H9 (cell line): ENCODE measurements around the gene USP6NL. TPM values are rescaled to one million over a fixed set of nuclear protein-coding genes. Genes with fewer than 3 reads are reported as not detected.
A peak's percentile ranks its signal among the peaks of the same experiment; 100 is the strongest.

Experiments used
- DNase-seq: peaks from one replicate; pipeline ENCODE4 v3.0.0-alpha.2; 2017
- H2AFZ ChIP-seq: one replicate; pipeline ENCODE4 v1.6.1; 2013; ENCODE audit warnings: mild to moderate bottlenecking, low read length, control low read depth, moderate library complexity
- H2AK5ac ChIP-seq: 2 replicates; pipeline ENCODE4 v1.6.1; 2013; ENCODE audit warnings: low read length, control low read depth, mixed read lengths; ENCODE audit not compliant: insufficient read length
- H2BK120ac ChIP-seq: one replicate; pipeline ENCODE4 v1.6.1; 2013; ENCODE audit warnings: low read depth, mild to moderate bottlenecking, low read length, control low read depth, inconsistent platforms; ENCODE audit not compliant: poor library complexity, severe bottlenecking
- H2BK12ac ChIP-seq: 2 replicates; pipeline ENCODE4 v1.6.1; 2013; ENCODE audit warnings: low read length, control low read depth, mixed read lengths, low read depth; ENCODE audit not compliant: insufficient read length
- H2BK15ac ChIP-seq: 2 replicates; pipeline ENCODE4 v1.6.1; 2013; ENCODE audit warnings: low read depth, low read length, control low read depth
- H2BK20ac ChIP-seq: one replicate; pipeline ENCODE4 v1.6.1; 2013; ENCODE audit warnings: low read depth, mild to moderate bottlenecking, low read length, control low read depth, inconsistent platforms; ENCODE audit not compliant: poor library complexity, severe bottlenecking
- H2BK5ac ChIP-seq: 2 replicates; pipeline ENCODE4 v1.6.1; 2013; ENCODE audit warnings: low read length, control low read depth, mixed read lengths; ENCODE audit not compliant: insufficient read length
- H3K14ac ChIP-seq: 2 replicates; pipeline ENCODE4 v1.6.1; 2013; ENCODE audit warnings: low read length, control low read depth; ENCODE audit not compliant: insufficient read depth
- H3K18ac ChIP-seq: 2 replicates; pipeline ENCODE4 v1.6.1; 2013; ENCODE audit warnings: low read depth, mild to moderate bottlenecking, mixed read lengths, low read length, control low read depth; ENCODE audit not compliant: insufficient read length
- H3K23ac ChIP-seq: 2 replicates; pipeline ENCODE4 v1.6.1; 2013; ENCODE audit warnings: low read length, control low read depth, mixed read lengths, low read depth; ENCODE audit not compliant: insufficient read length
- H3K23me2 ChIP-seq: 2 replicates; pipeline ENCODE4 v1.6.1; 2013; ENCODE audit warnings: low read depth, mild to moderate bottlenecking, mixed read lengths, low read length, control low read depth; ENCODE audit not compliant: insufficient read length, poor library complexity, severe bottlenecking
- H3K27ac ChIP-seq: 2 replicates; pipeline ENCODE4 v1.5.1; 2013; ENCODE audit warnings: low read length, control low read depth, mixed read lengths, low read depth; ENCODE audit not compliant: insufficient read length
- H3K27me3 ChIP-seq: 2 replicates; pipeline ENCODE4 v1.6.1; 2013; ENCODE audit warnings: low read length, control low read depth, inconsistent platforms; ENCODE audit not compliant: insufficient read depth
- H3K4ac ChIP-seq: 2 replicates; pipeline ENCODE4 v1.6.1; 2013; ENCODE audit warnings: low read depth, mild to moderate bottlenecking, control low read depth, inconsistent platforms, low read length, moderate library complexity
- H3K4me1 ChIP-seq: 2 replicates; pipeline ENCODE4 v1.6.1; 2013; ENCODE audit warnings: low read length, control low read depth, inconsistent platforms; ENCODE audit not compliant: insufficient read depth
- H3K4me2 ChIP-seq: 2 replicates; pipeline ENCODE4 v1.6.1; 2013; ENCODE audit warnings: low read length, control low read depth, mixed read lengths; ENCODE audit not compliant: insufficient read length, insufficient read depth
- H3K56ac ChIP-seq: 2 replicates; pipeline ENCODE4 v1.6.1; 2013; ENCODE audit warnings: low read depth, mild to moderate bottlenecking, mixed read lengths, low read length, control low read depth; ENCODE audit not compliant: insufficient read length
- H3K79me1 ChIP-seq: 2 replicates; pipeline ENCODE4 v1.6.1; 2013; ENCODE audit warnings: low read depth, mild to moderate bottlenecking, moderate library complexity, low read length, control low read depth, inconsistent platforms; ENCODE audit not compliant: insufficient read depth, poor library complexity, severe bottlenecking
- H3K79me2 ChIP-seq: 2 replicates; pipeline ENCODE4 v1.6.1; 2013; ENCODE audit warnings: low read length, control low read depth, inconsistent platforms; ENCODE audit not compliant: insufficient read depth
- H3K9ac ChIP-seq: 2 replicates; pipeline ENCODE4 v1.6.1; 2013; ENCODE audit warnings: low read length, control low read depth, mixed read lengths; ENCODE audit not compliant: insufficient read length; ENCODE audit errors: extremely low read depth
- H3K9me3 ChIP-seq: one replicate; pipeline ENCODE4 v1.6.1; 2013; ENCODE audit warnings: low read depth, low read length, inconsistent platforms; ENCODE audit not compliant: control insufficient read depth
- H3T11ph ChIP-seq: one replicate; pipeline ENCODE4 v1.6.1; 2013; ENCODE audit warnings: mild to moderate bottlenecking, low read length, control low read depth, inconsistent platforms
- H4K20me1 ChIP-seq: one replicate; pipeline ENCODE4 v1.6.1; 2013; ENCODE audit not compliant: control insufficient read depth, insufficient read length, insufficient read depth
- H4K5ac ChIP-seq: 2 replicates; pipeline ENCODE4 v1.6.1; 2013; ENCODE audit warnings: low read depth, mild to moderate bottlenecking, mixed read lengths, low read length, control low read depth; ENCODE audit not compliant: insufficient read length
- H4K8ac ChIP-seq: replicated peaks from 2 replicates; pipeline ENCODE4 v1.6.1; 2013; ENCODE audit warnings: low read length, control low read depth, mixed read lengths, low read depth; ENCODE audit not compliant: insufficient read length
- H4K91ac ChIP-seq: 2 replicates; pipeline ENCODE4 v1.6.1; 2013; ENCODE audit warnings: low read depth, mild to moderate bottlenecking, moderate library complexity, mixed read lengths, low read length, control low read depth; ENCODE audit not compliant: insufficient read length
- H3K27ac Mint-ChIP-seq, 3 experiments: 2 replicates in 2 of 3; 3 replicates in 1 of 3; pipeline ENCODE4 v1.8.0; 2020 to 2021; ENCODE audit warnings: mixed read lengths in 3 of 3, mild to moderate bottlenecking in 1 of 3, moderate library complexity in 1 of 3
- H3K27me3 Mint-ChIP-seq: 2 replicates; pipeline ENCODE4 v1.8.0; 2021; ENCODE audit warnings: low read depth, mild to moderate bottlenecking, moderate library complexity, mixed read lengths
- H3K36me3 Mint-ChIP-seq, 3 experiments: 2 replicates in 2 of 3; 3 replicates in 1 of 3; pipeline ENCODE4 v1.8.0; 2020 to 2021; ENCODE audit warnings: low read depth in 3 of 3, mixed read lengths in 3 of 3; ENCODE audit not compliant: insufficient read depth in 1 of 3
- H3K4me1 Mint-ChIP-seq, 2 experiments: 2 replicates each; pipeline ENCODE4 v1.8.0; 2020; ENCODE audit warnings: mixed read lengths in 2 of 2
- H3K4me3 Mint-ChIP-seq, 2 experiments: 2 replicates in 1 of 2; 3 replicates in 1 of 2; pipeline ENCODE4 v1.8.0; 2020 to 2021; ENCODE audit warnings: mild to moderate bottlenecking in 2 of 2, mixed read lengths in 2 of 2, moderate library complexity in 1 of 2
- H3K9me3 Mint-ChIP-seq, 2 experiments: 2 replicates in 1 of 2; 3 replicates in 1 of 2; pipeline ENCODE4 v1.8.0; 2020; ENCODE audit warnings: mild to moderate bottlenecking in 2 of 2, mixed read lengths in 2 of 2, moderate library complexity in 1 of 2
- WGBS: extraction: QIAGEN DNeasy Blood & Tissue Kit; methylation state at CpG from one replicate; pipeline ENCODE4 v1.1.7; 2013; ENCODE audit warnings: missing lambda C conversion rate, low lambda C conversion rate, mixed read lengths; ENCODE audit not compliant: insufficient read length; ENCODE audit errors: extremely low coverage; 5-methylcytosine and 5-hydroxymethylcytosine counted together
- total RNA-seq: library from RNA; stranded (reverse); gene quantifications from 2 replicates; pipeline ENCODE4 v1.2.1, GENCODE V29; 2021
- TF ChIP-seq, protein P1 (sequence below): fragments of 200-600 bp; sonication (generic); conservative IDR thresholded peaks from 3 replicates; pipeline ENCODE4 v1.8.0; 2021; ENCODE audit warnings: antibody characterized with exemption, mild to moderate bottlenecking

Gene USP6NL
- total RNA-seq, 1 experiment from 2014 or later: 28.3 TPM

DNA sequence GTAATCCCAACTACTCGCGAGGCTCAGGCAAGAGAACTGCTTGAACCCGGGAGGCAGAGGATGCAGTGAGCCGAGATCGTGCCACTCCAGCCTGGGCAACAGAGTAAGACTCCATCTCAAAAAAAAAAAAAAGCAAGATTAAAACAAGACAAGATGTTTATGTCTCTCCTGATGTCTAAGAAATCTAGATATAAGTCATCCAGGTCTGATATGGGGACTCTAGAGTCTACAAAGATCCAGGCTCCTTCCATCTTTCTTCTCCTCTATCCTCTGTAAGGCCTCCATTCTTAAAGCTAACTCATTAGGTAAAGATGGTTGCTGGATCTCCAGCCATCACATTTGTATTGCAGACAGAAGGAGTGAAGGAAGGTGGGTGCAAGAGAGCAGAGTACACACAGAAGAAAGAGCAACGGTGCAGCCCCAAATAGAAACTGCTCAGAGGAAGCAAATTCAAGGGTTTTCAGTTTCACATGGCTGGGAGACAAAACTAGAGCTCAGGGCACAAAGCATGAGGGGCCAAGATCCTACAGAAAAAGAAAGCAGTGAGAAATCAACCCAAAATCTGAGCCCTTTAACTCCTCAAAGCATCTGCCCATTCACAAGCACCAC lies 57.6 kb downstream of the USP6NL start:
- H3K36me3 Mint-ChIP-seq: peaks cover 2 to 9% (median 8%) of the 10 kb centered on the region in 3 experiments; a peak in 6 of 7 replicates
- peaks cover 12% of the 10 kb centered on the region; the same call in 1 of the 2 replicates for H3K79me2 ChIP-seq
- WGBS: no CpG with 5 or more reads among the region's 6 CpGs

More for the DNA sequence above, 57.6 kb downstream of the USP6NL start:
- Histone ChIP-seq H3K14ac (no peak overlapping the region), H2BK5ac (no peak overlapping the region), H4K91ac (no peak overlapping the region), H3K23ac (no peak overlapping the region), H2AFZ (no peak overlapping the region), H3K18ac (no peak overlapping the region), H3K4me1 (no peaks in the 10 kb centered on the region), H2AK5ac (no peak overlapping the region), H2BK15ac (no peak overlapping the region), H4K5ac (no peak overlapping the region), H3T11ph (no peak overlapping the region), H3K23me2 (no peaks in the 10 kb centered on the region), H3K27ac (no peak overlapping the region), H3K27me3 (no peaks in the 10 kb centered on the region), H2BK20ac (no peak overlapping the region), H3K56ac (no peak overlapping the region), H3K4me2 (no peak overlapping the region), H3K9me3 (no peaks in the 10 kb centered on the region), H2BK120ac (no peak overlapping the region), H4K8ac (no peak overlapping the region), H3K79me1 (peaks cover 5% of the 10 kb centered on the region), H3K9ac (no peak overlapping the region), H2BK12ac (no peak overlapping the region), H4K20me1 (no peaks in the 10 kb centered on the region), H3K4ac (no peak overlapping the region)
- TF ChIP-seq, protein P1, sequence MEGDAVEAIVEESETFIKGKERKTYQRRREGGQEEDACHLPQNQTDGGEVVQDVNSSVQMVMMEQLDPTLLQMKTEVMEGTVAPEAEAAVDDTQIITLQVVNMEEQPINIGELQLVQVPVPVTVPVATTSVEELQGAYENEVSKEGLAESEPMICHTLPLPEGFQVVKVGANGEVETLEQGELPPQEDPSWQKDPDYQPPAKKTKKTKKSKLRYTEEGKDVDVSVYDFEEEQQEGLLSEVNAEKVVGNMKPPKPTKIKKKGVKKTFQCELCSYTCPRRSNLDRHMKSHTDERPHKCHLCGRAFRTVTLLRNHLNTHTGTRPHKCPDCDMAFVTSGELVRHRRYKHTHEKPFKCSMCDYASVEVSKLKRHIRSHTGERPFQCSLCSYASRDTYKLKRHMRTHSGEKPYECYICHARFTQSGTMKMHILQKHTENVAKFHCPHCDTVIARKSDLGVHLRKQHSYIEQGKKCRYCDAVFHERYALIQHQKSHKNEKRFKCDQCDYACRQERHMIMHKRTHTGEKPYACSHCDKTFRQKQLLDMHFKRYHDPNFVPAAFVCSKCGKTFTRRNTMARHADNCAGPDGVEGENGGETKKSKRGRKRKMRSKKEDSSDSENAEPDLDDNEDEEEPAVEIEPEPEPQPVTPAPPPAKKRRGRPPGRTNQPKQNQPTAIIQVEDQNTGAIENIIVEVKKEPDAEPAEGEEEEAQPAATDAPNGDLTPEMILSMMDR: no peak
- Mint-ChIP-seq H3K27ac (peak overlapping the region in 2 of 3 experiments; percentile 11 to 18; a peak in 5 of 7 replicates), H3K4me3 (no peak overlapping the region), H3K9me3 (peaks cover 0 to 6% of the 10 kb centered on the region in 2 experiments; a peak in 2 of 5 replicates), H3K4me1 (peaks cover 27 to 29% of the 10 kb centered on the region in 2 experiments), H3K27me3 (no peaks in the 10 kb centered on the region)
- no peak for DNase-seq
